KOPT-K1 (cell line): Measurements from ENCODE around the gene ZNF670.
A peak's percentile ranks its signal among the peaks of the same experiment; 100 is the strongest.

Source experiments
- H3K27ac ChIP-seq: fragments of 200-600 bp; sonication (generic); 2 replicates; pipeline ENCODE4 v1.5.1; 2016; ENCODE audit warnings: antibody characterized with exemption, mild to moderate bottlenecking, low read depth, low read length; ENCODE audit not compliant: poor library complexity, severe bottlenecking
- H3K36me3 ChIP-seq: fragments of 200-600 bp; sonication (generic); 2 replicates; pipeline ENCODE4 v1.5.1; 2017; ENCODE audit warnings: antibody characterized with exemption, mild to moderate bottlenecking, low read length, moderate library complexity; ENCODE audit not compliant: insufficient read depth
- H3K9me3 ChIP-seq: fragments of 200-600 bp; sonication (generic); 2 replicates; pipeline ENCODE4 v1.5.1; 2017; ENCODE audit warnings: antibody characterized with exemption, low read length, mild to moderate bottlenecking; ENCODE audit not compliant: insufficient read depth, poor library complexity, severe bottlenecking

The ZNF670 gene

GRCh38 chr1:247088967-247089366, 10.4 kb upstream of the ZNF670 start:
- Histone ChIP-seq H3K36me3 (no peaks in the 10 kb centered on the region), H3K27ac (no peak overlapping the region), H3K9me3 (peaks cover 12% of the 10 kb centered on the region)

- H3K9me3 ChIP-seq = peaks cover 12% of the 10 kb centered on the region
- H3K36me3 ChIP-seq = no peaks in the 10 kb centered on the region
- no peak overlapping the region for H3K27ac ChIP-seq
Observed at GRCh38 chr1:247087256-247087655, 8.6 kb upstream of the ZNF670 start.

GRCh38 chr1:247085310-247085709, 6.7 kb upstream of the ZNF670 start:
- H3K9me3 ChIP-seq = peaks cover 12% of the 10 kb centered on the region
- H3K27ac ChIP-seq = no peak overlapping the region
- no peaks in the 10 kb centered on the region for H3K36me3 ChIP-seq

GRCh38 chr1:247084771-247085170, 6.2 kb upstream of the ZNF670 start:
- Histone ChIP-seq H3K9me3 (peaks cover 12% of the 10 kb centered on the region), H3K36me3 (no peaks in the 10 kb centered on the region), H3K27ac (no peak overlapping the region)

GRCh38 chr1:247079141-247079874, 697 bp upstream of the ZNF670 start:
- Histone ChIP-seq H3K9me3 (peaks cover 26% of the 10 kb centered on the region), H3K27ac (peak overlapping the region; percentile 81), H3K36me3 (peaks cover 20% of the 10 kb centered on the region)

- peaks cover 30% of the 10 kb centered on the region for H3K36me3 ChIP-seq
- peaks cover 34% of the 10 kb centered on the region for H3K9me3 ChIP-seq
- peak overlapping the region; percentile 81 for H3K27ac ChIP-seq
Observed at GRCh38 chr1:247077876-247078257, 744 bp downstream of the ZNF670 start.

- H3K36me3 ChIP-seq = peaks cover 30% of the 10 kb centered on the region
- no peak overlapping the region for H3K27ac ChIP-seq
- peaks cover 36% of the 10 kb centered on the region for H3K9me3 ChIP-seq
Observed at GRCh38 chr1:247077213-247077612, 1.4 kb downstream of the ZNF670 start.

- peaks cover 95% of the 10 kb centered on the region for H3K9me3 ChIP-seq
Observed at GRCh38 chr1:247070645-247071044, 8.0 kb downstream of the ZNF670 start.

GRCh38 chr1:247064304-247064703, 14.3 kb downstream of the ZNF670 start:
- Histone ChIP-seq H3K36me3 (peaks cover 10% of the 10 kb centered on the region; the same call in 1 of the 2 replicates), H3K9me3 (peaks cover 98% of the 10 kb centered on the region), H3K27ac (no peak overlapping the region)

More at GRCh38 chr1:247070645-247071044, 8.0 kb downstream of the ZNF670 start:
- Histone ChIP-seq H3K36me3 (peaks cover 24% of the 10 kb centered on the region), H3K27ac (no peak overlapping the region)

GRCh38 chr1:247060771-247061170, 17.8 kb downstream of the ZNF670 start:
- Histone ChIP-seq H3K9me3 (peaks cover 97% of the 10 kb centered on the region), H3K27ac (no peak overlapping the region), H3K36me3 (peaks cover 10% of the 10 kb centered on the region; the same call in 1 of the 2 replicates)

GRCh38 chr1:247056071-247056470, 22.5 kb downstream of the ZNF670 start:
- H3K36me3 ChIP-seq = no peaks in the 10 kb centered on the region
- H3K9me3 ChIP-seq = peaks cover 98% of the 10 kb centered on the region
- H3K27ac ChIP-seq = no peak overlapping the region

GRCh38 chr1:247054992-247055415, 23.6 kb downstream of the ZNF670 start:
- Histone ChIP-seq H3K36me3 (no peaks in the 10 kb centered on the region), H3K27ac (no peak overlapping the region), H3K9me3 (peaks cover 99% of the 10 kb centered on the region)

- Histone ChIP-seq H3K9me3 (peaks cover 100% of the 10 kb centered on the region), H3K36me3 (peaks cover 14% of the 10 kb centered on the region; the same call in 1 of the 2 replicates), H3K27ac (no peak overlapping the region)
Observed at GRCh38 chr1:247047702-247048101, 30.9 kb downstream of the ZNF670 start.

- Histone ChIP-seq H3K9me3 (peaks cover 100% of the 10 kb centered on the region), H3K36me3 (peaks cover 14% of the 10 kb centered on the region; the same call in 1 of the 2 replicates)
Observed at GRCh38 chr1:247047260-247047659, 31.4 kb downstream of the ZNF670 start.

GRCh38 chr1:247043406-247043805, 35.2 kb downstream of the ZNF670 start:
- Histone ChIP-seq H3K27ac (no peak overlapping the region), H3K9me3 (peaks cover 100% of the 10 kb centered on the region)

More at GRCh38 chr1:247047260-247047659, 31.4 kb downstream of the ZNF670 start:
- H3K27ac ChIP-seq = no peak overlapping the region

More at GRCh38 chr1:247043406-247043805, 35.2 kb downstream of the ZNF670 start:
- H3K36me3 ChIP-seq = peaks cover 32% of the 10 kb centered on the region
